ENCODE data around the gene SYNE1. TPM values are rescaled to one million over a fixed set of nuclear protein-coding genes. Genes with fewer than 3 reads are reported as not detected.

Gene SYNE1
- total RNA-seq, 2 experiments from 2014 or later = 29.5 to 35.1 TPM

- H3K27ac Mint-ChIP-seq = peak overlapping the region; percentile 40
- ChIA-PET POLR2A (interaction anchor here (0.6 to 1.7 kb wide), 3 partner anchors 9 to 14 kb away, joined by 4 to 5 read pairs (median 4); no protein-coding TSS in a partner anchor), CTCF (interaction anchor here (0.6 to 2.5 kb wide), 7 partner anchors 9 to 52 kb away, joined by 3 to 13 read pairs (median 3); no protein-coding TSS in a partner anchor)
- peak overlapping the region; percentile 28 for H3K4me3 Mint-ChIP-seq
- intact Hi-C loops (cut with micrococcal nuclease) = no loop called here
- ATAC-seq (no peak), DNase-seq (no peak)
- no peaks in the 10 kb centered on the region for H3K36me3 Mint-ChIP-seq (ENCODE audit: low read depth)
- H3K4me1 Mint-ChIP-seq (ENCODE audit: low read depth) = peaks cover 25% of the 10 kb centered on the region
- no peaks in the 10 kb centered on the region for H3K9me3 Mint-ChIP-seq
- TF ChIP-seq CTCF (IDR thresholded peaks at IDR 0.05) = no peak
- H3K27me3 Mint-ChIP-seq = no peaks in the 10 kb centered on the region
Measured at GRCh38 chr6:152310371-152310954, 326.7 kb downstream of the SYNE1 start.

GRCh38 chr6:152309648-152310047 lies 327.5 kb downstream of the SYNE1 start:
- TF ChIP-seq CTCF (IDR thresholded peaks at IDR 0.05) = no peak
- CTCF ChIA-PET = interaction anchor here (0.6 to 2.5 kb wide), 6 partner anchors 8 to 47 kb away, joined by 3 to 13 read pairs (median 4); no protein-coding TSS in a partner anchor
- intact Hi-C loops (cut with micrococcal nuclease) = no loop called here
- Mint-ChIP-seq H3K27ac (no peak overlapping the region), H3K36me3 (ENCODE audit: low read depth) (no peaks in the 10 kb centered on the region), H3K4me1 (ENCODE audit: low read depth) (peaks cover 25% of the 10 kb centered on the region), H3K27me3 (no peaks in the 10 kb centered on the region), H3K9me3 (no peaks in the 10 kb centered on the region), H3K4me3 (no peak overlapping the region)
- POLR2A ChIA-PET = interaction anchor here (1.4 to 1.7 kb wide), 2 partner anchors 8 to 12 kb away, joined by 4 read pairs; no protein-coding TSS in a partner anchor
- peak; percentile 87 for DNase-seq
- peak; percentile 98 for ATAC-seq

- Mint-ChIP-seq H3K4me3 (no peak overlapping the region), H3K27me3 (no peaks in the 10 kb centered on the region), H3K4me1 (ENCODE audit: low read depth) (peaks cover 23% of the 10 kb centered on the region), H3K36me3 (ENCODE audit: low read depth) (no peaks in the 10 kb centered on the region), H3K9me3 (no peaks in the 10 kb centered on the region), H3K27ac (no peak overlapping the region)
- CTCF ChIA-PET = interaction anchor here (1.8 to 2.5 kb wide), 2 partner anchors 29 kb away, joined by 5 to 13 read pairs; no protein-coding TSS in a partner anchor
- DNase-seq (no peak), ATAC-seq (no peak)
- no peak for TF ChIP-seq CTCF (IDR thresholded peaks at IDR 0.05)
- intact Hi-C loops (cut with micrococcal nuclease) = no loop called here
- POLR2A ChIA-PET = interaction anchor here (1.4 kb wide), 1 partner anchor 12 kb away, joined by 4 read pairs; no protein-coding TSS in a partner anchor
Measured at GRCh38 chr6:152309006-152309405, 328.2 kb downstream of the SYNE1 start.

- DNase-seq = no peak
- H3K27me3 Mint-ChIP-seq = no peaks in the 10 kb centered on the region
- H3K4me3 Mint-ChIP-seq = no peak overlapping the region
- no peak for ATAC-seq
- peaks cover 21% of the 10 kb centered on the region for H3K4me1 Mint-ChIP-seq (ENCODE audit: low read depth)
- intact Hi-C loops (cut with micrococcal nuclease) = no loop called here
- no peaks in the 10 kb centered on the region for H3K36me3 Mint-ChIP-seq (ENCODE audit: low read depth)
- no peak for TF ChIP-seq CTCF (IDR thresholded peaks at IDR 0.05)
- ChIA-PET CTCF (interaction anchor here (1.8 kb wide), 1 partner anchor 29 kb away, joined by 5 read pairs; no protein-coding TSS in a partner anchor), POLR2A (no interaction called here)
- H3K9me3 Mint-ChIP-seq = no peaks in the 10 kb centered on the region
- no peak overlapping the region for H3K27ac Mint-ChIP-seq
Measured at GRCh38 chr6:152308306-152308705, 328.9 kb downstream of the SYNE1 start.

GRCh38 chr6:152305672-152306071 lies 331.5 kb downstream of the SYNE1 start:
- CTCF ChIA-PET = interaction anchor here (0.7 to 2.5 kb wide), 3 partner anchors 8 to 337 kb away, joined by 3 to 15 read pairs (median 3); no protein-coding TSS in a partner anchor
- H3K9me3 Mint-ChIP-seq = no peaks in the 10 kb centered on the region
- DNase-seq (no peak), ATAC-seq (no peak)
- POLR2A ChIA-PET = interaction anchor here (0.8 kb wide), 1 partner anchor 664 kb away, joined by 3 read pairs; no protein-coding TSS in a partner anchor
- TF ChIP-seq CTCF (IDR thresholded peaks at IDR 0.05) = no peak
- H3K4me1 Mint-ChIP-seq (ENCODE audit: low read depth) = peaks cover 22% of the 10 kb centered on the region
- H3K27ac Mint-ChIP-seq = no peak overlapping the region
- intact Hi-C loops (cut with micrococcal nuclease) = no loop called here
- no peak overlapping the region for H3K4me3 Mint-ChIP-seq
- H3K27me3 Mint-ChIP-seq = no peaks in the 10 kb centered on the region
- H3K36me3 Mint-ChIP-seq (ENCODE audit: low read depth) = no peaks in the 10 kb centered on the region

Data from activated CD8-positive, alpha-beta T cell treated with anti-CD3 and anti-CD28 coated beads for 36 hours (primary cell).